Uterus (tissue), 2 donors: ENCODE results near the gene SCP2.

Source experiments
- CTCF ChIP-seq, 4 experiments: fragments of 200-600 bp in 2 of 4; fragments of 450-650 bp in 2 of 4; sonication (generic) in 2 of 4; IDR thresholded peaks; one replicate each; pipeline ENCODE4 v1.5.1; 2016 to 2019; ENCODE audit warnings: antibody characterized with exemption in 4 of 4, mild to moderate bottlenecking in 2 of 4, moderate library complexity in 1 of 4
- POLR2A ChIP-seq, 2 donors: fragments of 450-650 bp; IDR thresholded peaks; one replicate each; pipeline ENCODE4 v1.6.1; 2016; ENCODE audit warnings: antibody characterized with exemption in 2 of 2, mild to moderate bottlenecking in 1 of 2, moderate library complexity in 1 of 2

DNA sequence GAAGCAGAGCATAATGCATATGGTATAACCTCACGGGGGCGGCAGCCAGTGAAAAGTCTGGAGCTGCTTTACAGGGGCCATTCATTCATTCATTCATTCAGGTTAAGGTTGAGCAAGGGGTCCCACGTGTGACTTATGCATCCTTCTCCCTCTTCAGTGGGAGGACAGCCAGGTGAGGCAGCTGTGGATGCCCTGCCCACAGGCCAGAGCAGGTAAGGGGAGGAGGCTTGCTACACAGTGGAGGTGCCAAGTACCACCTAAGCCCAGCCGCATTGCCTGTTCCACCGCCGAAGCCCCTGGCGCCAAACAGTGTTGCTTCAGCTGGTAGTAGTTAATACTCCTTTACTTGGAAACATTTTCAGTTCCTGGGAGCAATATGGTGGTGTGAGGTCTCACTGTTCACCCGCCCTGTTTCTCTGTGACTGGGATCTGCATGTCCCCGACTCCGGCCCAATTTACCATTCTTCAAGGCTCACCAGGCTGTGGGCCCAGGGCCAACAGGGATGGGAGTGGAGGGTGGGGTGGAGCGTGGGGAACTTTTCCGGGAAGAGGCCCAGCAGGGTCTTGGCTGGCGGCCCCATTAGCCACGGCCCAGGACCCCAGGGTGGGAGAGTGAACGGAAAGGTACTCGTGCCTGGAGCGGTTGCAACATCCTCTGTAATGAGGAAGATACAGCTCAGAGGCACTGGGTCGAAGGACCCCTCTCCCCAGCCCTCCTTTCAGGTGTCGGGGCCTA is 134.2 kb downstream of the SCP2 start:
- no peak for TF ChIP-seq CTCF (IDR thresholded peaks at IDR 0.05)
- no peak for TF ChIP-seq POLR2A (IDR thresholded peaks at IDR 0.05)
